Measurements from ENCODE around the gene MAP4K4. TPM values are rescaled to one million over a fixed set of nuclear protein-coding genes. Genes with fewer than 3 reads are reported as not detected.

MAP4K4 gene
- total and polyA plus RNA-seq, 8 donors = 9.7 to 38.7 (median 15.3) TPM

DNA sequence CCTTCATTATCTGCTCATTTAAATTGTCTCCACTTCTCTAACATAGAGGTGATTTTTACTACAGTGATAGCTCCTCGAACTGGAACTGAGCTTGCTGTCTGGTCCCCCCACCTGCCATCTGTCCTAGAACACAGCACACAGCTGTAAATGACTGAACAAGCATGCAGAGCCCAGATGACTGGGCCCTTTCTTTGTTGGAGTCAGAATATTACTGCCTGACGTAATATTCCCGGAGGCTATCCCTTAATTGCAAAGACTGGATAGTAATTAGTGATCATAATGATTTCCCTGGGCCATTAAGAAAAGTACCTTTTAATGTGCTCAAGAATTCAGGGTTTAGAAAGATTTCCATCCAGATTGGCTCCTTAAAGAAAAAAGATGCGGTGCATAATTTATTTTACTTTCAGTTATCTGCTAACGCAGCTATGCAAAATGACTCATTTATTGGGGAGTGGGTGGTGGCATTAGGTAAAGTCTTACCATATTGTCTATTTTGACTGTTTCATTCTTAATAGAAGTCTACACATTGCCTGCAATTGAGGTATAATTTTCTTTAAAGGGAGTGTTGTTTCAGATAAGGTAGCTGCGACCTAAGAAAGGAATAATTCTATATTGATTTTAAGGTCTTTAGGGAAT lies 84.4 kb downstream of the MAP4K4 start:
- Histone ChIP-seq H3K27me3 (no peaks in the 10 kb centered on the region), H3K9me3 (no peaks in the 10 kb centered on the region), H3K4me1 (no peaks in the 10 kb centered on the region), H3K4me3 (no peak overlapping the region), H3K36me3 (no peaks in the 10 kb centered on the region), H3K27ac (no peak overlapping the region)
- intact Hi-C loops (cut with DNase I) = no loop called here
- DNase-seq = no peak
- ATAC-seq = no peak
- WGBS, 2 donors = 88% methylated on average over 6 of the region's 6 CpGs
- FAIRE-seq = no peak
- TF ChIP-seq, protein P1, sequence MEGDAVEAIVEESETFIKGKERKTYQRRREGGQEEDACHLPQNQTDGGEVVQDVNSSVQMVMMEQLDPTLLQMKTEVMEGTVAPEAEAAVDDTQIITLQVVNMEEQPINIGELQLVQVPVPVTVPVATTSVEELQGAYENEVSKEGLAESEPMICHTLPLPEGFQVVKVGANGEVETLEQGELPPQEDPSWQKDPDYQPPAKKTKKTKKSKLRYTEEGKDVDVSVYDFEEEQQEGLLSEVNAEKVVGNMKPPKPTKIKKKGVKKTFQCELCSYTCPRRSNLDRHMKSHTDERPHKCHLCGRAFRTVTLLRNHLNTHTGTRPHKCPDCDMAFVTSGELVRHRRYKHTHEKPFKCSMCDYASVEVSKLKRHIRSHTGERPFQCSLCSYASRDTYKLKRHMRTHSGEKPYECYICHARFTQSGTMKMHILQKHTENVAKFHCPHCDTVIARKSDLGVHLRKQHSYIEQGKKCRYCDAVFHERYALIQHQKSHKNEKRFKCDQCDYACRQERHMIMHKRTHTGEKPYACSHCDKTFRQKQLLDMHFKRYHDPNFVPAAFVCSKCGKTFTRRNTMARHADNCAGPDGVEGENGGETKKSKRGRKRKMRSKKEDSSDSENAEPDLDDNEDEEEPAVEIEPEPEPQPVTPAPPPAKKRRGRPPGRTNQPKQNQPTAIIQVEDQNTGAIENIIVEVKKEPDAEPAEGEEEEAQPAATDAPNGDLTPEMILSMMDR (IDR thresholded peaks at IDR 0.05) = no peak

DNA sequence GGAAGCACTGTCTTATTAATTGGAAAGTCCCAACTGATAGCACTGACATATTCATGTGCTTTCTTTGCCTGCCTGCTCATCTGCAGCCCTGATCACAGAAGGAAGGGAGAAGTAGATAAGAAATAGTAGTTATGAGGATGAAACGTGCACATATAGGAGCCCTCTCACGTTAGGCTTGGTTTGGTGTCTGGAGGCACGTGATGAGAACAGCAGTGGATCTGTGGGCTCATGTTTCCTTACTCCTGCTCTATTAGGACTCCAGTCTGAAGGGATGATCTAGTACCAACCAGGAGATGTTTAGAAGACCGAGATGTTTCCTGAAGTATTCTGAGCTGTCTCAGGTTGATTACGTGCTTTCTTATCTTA lies 84.9 kb downstream of the MAP4K4 start:
- ATAC-seq = no peak

DNA sequence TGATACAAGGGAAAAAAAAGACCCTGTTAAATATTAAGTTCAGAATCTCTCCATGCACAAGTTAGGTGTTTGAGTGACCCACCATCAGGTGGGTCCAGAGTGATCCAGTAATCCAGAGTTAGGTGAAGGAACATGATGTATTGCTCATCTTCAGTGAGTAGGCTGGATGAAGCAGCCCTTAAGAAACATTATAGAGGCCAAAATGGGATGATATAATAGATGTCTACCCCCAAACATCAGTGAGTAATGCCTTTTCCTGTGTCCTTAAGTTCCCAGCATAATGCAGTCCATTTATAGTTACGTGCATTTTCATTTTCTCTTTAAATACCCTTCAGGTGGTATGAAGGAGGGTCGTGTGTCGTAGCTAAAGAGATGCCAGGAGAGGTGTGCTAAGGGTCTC lies 89.6 kb downstream of the MAP4K4 start:
- no peaks in the 10 kb centered on the region for H3K27me3 ChIP-seq
- 90 to 91% methylated on average over 3 of the region's 3 CpGs for WGBS, 2 donors
- no peak for FAIRE-seq

More for the DNA sequence above, 84.9 kb downstream of the MAP4K4 start:
- WGBS, 2 donors = 85 to 91% methylated on average over 5 of the region's 5 CpGs
- Histone ChIP-seq H3K27ac (no peak overlapping the region), H3K4me1 (no peaks in the 10 kb centered on the region), H3K27me3 (no peaks in the 10 kb centered on the region), H3K4me3 (no peak overlapping the region), H3K36me3 (no peaks in the 10 kb centered on the region), H3K9me3 (no peaks in the 10 kb centered on the region)
- DNase-seq (no peak), FAIRE-seq (no peak)
- intact Hi-C loops (cut with DNase I) = no loop called here
- TF ChIP-seq, protein P1 (IDR thresholded peaks at IDR 0.05) = no peak

DNA sequence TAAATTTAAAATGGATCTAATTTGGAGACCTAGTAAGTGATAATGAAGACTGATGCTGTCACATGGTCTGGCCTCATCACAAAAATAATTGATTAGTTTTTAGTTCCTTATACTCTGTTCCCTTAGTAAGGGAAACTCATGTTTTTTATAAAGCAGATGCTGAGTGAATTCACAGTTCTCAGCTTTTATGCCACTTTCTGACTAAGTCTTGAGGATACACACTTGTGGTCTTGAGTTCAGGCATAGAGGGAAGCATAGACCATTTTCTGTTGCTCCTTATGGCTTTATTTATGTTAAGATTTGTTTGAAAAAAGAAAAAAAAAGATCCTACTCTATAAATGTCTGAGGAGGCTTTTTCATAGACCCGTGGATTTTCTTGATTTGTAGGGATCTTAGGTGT lies 91.1 kb downstream of the MAP4K4 start:
- TF ChIP-seq, protein P1 (IDR thresholded peaks at IDR 0.05) = no peak
- ATAC-seq = no peak

More for the DNA sequence above, 89.6 kb downstream of the MAP4K4 start:
- H3K4me1 ChIP-seq = peaks cover 0 to 8% (median 3%) of the 10 kb centered on the region in 3 donors
- H3K27ac ChIP-seq = no peak overlapping the region
- H3K36me3 ChIP-seq = no peaks in the 10 kb centered on the region
- ATAC-seq (no peak), DNase-seq (no peak)
- no peak overlapping the region for H3K4me3 ChIP-seq
- intact Hi-C loops (cut with DNase I) = no loop called here
- TF ChIP-seq, protein P1 (IDR thresholded peaks at IDR 0.05) = no peak
- H3K9me3 ChIP-seq = no peaks in the 10 kb centered on the region

More for the DNA sequence above, 91.1 kb downstream of the MAP4K4 start:
- DNase-seq (no peak), FAIRE-seq (no peak)
- H3K9me3 ChIP-seq = no peaks in the 10 kb centered on the region
- H3K27me3 ChIP-seq = no peaks in the 10 kb centered on the region
- no peak overlapping the region for H3K4me3 ChIP-seq
- intact Hi-C loops (cut with DNase I) = no loop called here
- H3K27ac ChIP-seq = no peak overlapping the region
- WGBS, 2 donors = 59 to 71% methylated on average over 1 of the region's 1 CpG
- no peaks in the 10 kb centered on the region for H3K36me3 ChIP-seq
- H3K4me1 ChIP-seq = peaks cover 0 to 8% (median 3%) of the 10 kb centered on the region in 3 donors

All from pancreas (tissue), 10 donors.